Neural progenitor cell (in vitro differentiated cells): ENCODE data around the gene WDR7. TPM values are rescaled to one million over a fixed set of nuclear protein-coding genes. Genes with fewer than 3 reads are reported as not detected.

Source experiments
- DNase-seq: peaks from one replicate; pipeline ENCODE4 v3.0.0-alpha.2; 2016; ENCODE audit warnings: low spot score
- H2AFZ ChIP-seq: fragments of 200-600 bp; sonication (generic); replicated peaks from 2 replicates; pipeline ENCODE4 v1.6.1; 2016; ENCODE audit warnings: antibody characterized with exemption
- H3F3A ChIP-seq: fragments of 200-600 bp; sonication (generic); 2 replicates; pipeline ENCODE4 v1.6.1; 2016; ENCODE audit warnings: antibody characterized with exemption, low read depth
- H3K27ac ChIP-seq: fragments of 200-600 bp; sonication (generic); 2 replicates; pipeline ENCODE4 v1.5.1; 2016; ENCODE audit warnings: mild to moderate bottlenecking
- H3K27me3 ChIP-seq: fragments of 200-600 bp; sonication (generic); 2 replicates; pipeline ENCODE4 v1.6.1; 2016; ENCODE audit warnings: mild to moderate bottlenecking, moderate library complexity
- H3K36me3 ChIP-seq: fragments of 200-600 bp; sonication (generic); 2 replicates; pipeline ENCODE4 v1.5.1; 2016
- H3K4me1 ChIP-seq: fragments of 200-600 bp; sonication (generic); 2 replicates; pipeline ENCODE4 v1.6.1; 2016; ENCODE audit warnings: mixed run types
- H3K4me2 ChIP-seq: fragments of 200-600 bp; sonication (generic); 2 replicates; pipeline ENCODE4 v1.6.1; 2016
- H3K4me3 ChIP-seq: fragments of 200-600 bp; sonication (generic); 2 replicates; pipeline ENCODE4 v1.5.1; 2016
- H3K79me2 ChIP-seq: fragments of 200-600 bp; sonication (generic); 2 replicates; pipeline ENCODE4 v1.6.1; 2016; ENCODE audit warnings: low read depth
- H3K9ac ChIP-seq: fragments of 200-600 bp; sonication (generic); 2 replicates; pipeline ENCODE4 v1.6.1; 2016
- H3K9me3 ChIP-seq: fragments of 200-600 bp; sonication (generic); 2 replicates; pipeline ENCODE4 v1.5.1; 2016; ENCODE audit warnings: low read depth
- H4K20me1 ChIP-seq: fragments of 200-600 bp; sonication (generic); 2 replicates; pipeline ENCODE4 v1.6.1; 2016; ENCODE audit warnings: low read depth
- H3K27ac Mint-ChIP-seq: 3 replicates; pipeline ENCODE4 v1.8.0; 2021; ENCODE audit warnings: mixed read lengths
- H3K27me3 Mint-ChIP-seq: 2 replicates; pipeline ENCODE4 v1.8.0; 2022; ENCODE audit warnings: low read depth, mild to moderate bottlenecking, inconsistent platforms, moderate library complexity, mixed read lengths; ENCODE audit not compliant: insufficient read depth
- H3K36me3 Mint-ChIP-seq: 3 replicates; pipeline ENCODE4 v1.8.0; 2021; ENCODE audit warnings: mixed read lengths
- H3K4me1 Mint-ChIP-seq: 3 replicates; pipeline ENCODE4 v1.8.0; 2021; ENCODE audit warnings: mixed read lengths
- H3K4me3 Mint-ChIP-seq: 3 replicates; pipeline ENCODE4 v1.8.0; 2021; ENCODE audit warnings: mild to moderate bottlenecking, moderate library complexity, mixed read lengths
- H3K9me3 Mint-ChIP-seq: 3 replicates; pipeline ENCODE4 v1.8.0; 2020; ENCODE audit warnings: mixed read lengths
- EZH2 ChIP-seq: fragments of 200-600 bp; sonication (generic); IDR thresholded peaks from 2 replicates; pipeline ENCODE4 v1.6.1; 2017; ENCODE audit warnings: antibody characterized with exemption, mild to moderate bottlenecking, moderate library complexity
- EZH2phosphoT487 ChIP-seq: fragments of 200-600 bp; sonication (generic); IDR thresholded peaks from 2 replicates; pipeline ENCODE4 v1.6.1; 2017; ENCODE audit warnings: antibody characterized with exemption
- total RNA-seq: library from RNA; depleted of rRNA; stranded (reverse); fragments of >200 nt; gene quantifications from 2 replicates; pipeline ENCODE4 v1.2.3, GENCODE V29; 2015; ENCODE audit warnings: low replicate concordance
- TF ChIP-seq, protein P1 (sequence below): fragments of 200-600 bp; sonication (generic); IDR thresholded peaks from 2 replicates; pipeline ENCODE4 v1.5.1; 2017; ENCODE audit warnings: antibody characterized with exemption, mild to moderate bottlenecking

WDR7 gene
- total RNA-seq, 1 donor from 2014 or later, result 12.3 TPM

DNA sequence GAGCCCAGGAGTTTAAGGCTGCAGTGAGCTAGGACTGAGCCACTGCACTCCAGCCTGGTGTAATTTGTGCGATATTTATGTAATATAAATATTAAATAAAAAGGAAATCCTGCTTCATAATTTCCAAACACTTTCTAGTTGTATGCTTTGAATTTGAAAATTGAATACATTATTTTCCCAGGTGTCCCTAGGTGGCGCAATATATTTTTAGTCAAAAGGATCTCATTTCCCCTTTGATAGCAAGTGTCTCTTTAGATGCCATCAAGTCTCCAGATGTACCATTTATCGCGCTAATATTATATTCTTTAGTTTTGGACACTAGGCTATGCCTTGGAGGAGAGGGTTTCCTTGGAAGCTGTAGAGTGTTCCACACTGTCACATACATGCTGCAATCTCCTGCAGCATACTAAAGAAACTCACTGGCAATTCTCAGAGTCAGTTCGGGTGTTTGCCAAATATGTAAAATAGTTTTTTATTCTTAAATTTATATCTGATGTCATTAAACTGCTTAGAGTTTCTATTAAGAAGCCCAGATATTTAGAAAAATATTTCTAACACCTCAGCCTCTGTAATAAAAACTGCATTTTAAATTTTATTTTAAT, 5.6 kb upstream of the WDR7 start:
- H3K4me2 ChIP-seq, result no peak overlapping the region
- no peak overlapping the region for H3K4me3 Mint-ChIP-seq

DNA sequence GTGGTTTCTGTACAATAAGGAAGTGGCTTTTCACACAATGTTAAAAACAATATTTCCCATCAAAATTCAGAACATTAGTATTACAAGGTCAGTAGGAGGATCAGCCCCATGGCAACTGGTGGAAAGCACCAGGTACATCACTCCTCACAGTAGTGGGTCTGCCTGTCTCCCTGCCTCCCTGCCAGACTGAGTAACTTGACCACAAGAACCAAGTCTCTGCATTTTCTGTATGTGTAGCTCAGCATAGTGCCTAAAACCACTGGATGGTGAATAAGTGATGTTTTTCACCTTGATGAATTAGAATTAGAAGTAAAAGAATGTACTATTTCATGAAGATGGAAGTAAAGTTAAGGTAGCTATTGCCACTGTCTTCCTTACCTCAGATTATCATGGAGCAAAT, 4.1 kb upstream of the WDR7 start:
- no peak for DNase-seq
- Histone ChIP-seq H3K27me3 (no peaks in the 10 kb centered on the region), H3K36me3 (no peaks in the 10 kb centered on the region), H3K4me2 (no peak overlapping the region), H3K9ac (no peak overlapping the region), H3K4me3 (no peak overlapping the region), H3K27ac (no peak overlapping the region), H2AFZ (no peak overlapping the region), H3K9me3 (no peaks in the 10 kb centered on the region), H3K4me1 (peaks cover 11% of the 10 kb centered on the region), H3K79me2 (peaks cover 6% of the 10 kb centered on the region), H4K20me1 (peaks cover 5% of the 10 kb centered on the region), H3F3A (peaks cover 9% of the 10 kb centered on the region)
- TF ChIP-seq EZH2phosphoT487 (no peak), EZH2 (no peak)
- TF ChIP-seq, protein P1, sequence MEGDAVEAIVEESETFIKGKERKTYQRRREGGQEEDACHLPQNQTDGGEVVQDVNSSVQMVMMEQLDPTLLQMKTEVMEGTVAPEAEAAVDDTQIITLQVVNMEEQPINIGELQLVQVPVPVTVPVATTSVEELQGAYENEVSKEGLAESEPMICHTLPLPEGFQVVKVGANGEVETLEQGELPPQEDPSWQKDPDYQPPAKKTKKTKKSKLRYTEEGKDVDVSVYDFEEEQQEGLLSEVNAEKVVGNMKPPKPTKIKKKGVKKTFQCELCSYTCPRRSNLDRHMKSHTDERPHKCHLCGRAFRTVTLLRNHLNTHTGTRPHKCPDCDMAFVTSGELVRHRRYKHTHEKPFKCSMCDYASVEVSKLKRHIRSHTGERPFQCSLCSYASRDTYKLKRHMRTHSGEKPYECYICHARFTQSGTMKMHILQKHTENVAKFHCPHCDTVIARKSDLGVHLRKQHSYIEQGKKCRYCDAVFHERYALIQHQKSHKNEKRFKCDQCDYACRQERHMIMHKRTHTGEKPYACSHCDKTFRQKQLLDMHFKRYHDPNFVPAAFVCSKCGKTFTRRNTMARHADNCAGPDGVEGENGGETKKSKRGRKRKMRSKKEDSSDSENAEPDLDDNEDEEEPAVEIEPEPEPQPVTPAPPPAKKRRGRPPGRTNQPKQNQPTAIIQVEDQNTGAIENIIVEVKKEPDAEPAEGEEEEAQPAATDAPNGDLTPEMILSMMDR, result no peak
- Mint-ChIP-seq H3K27ac (no peak overlapping the region), H3K36me3 (no peaks in the 10 kb centered on the region), H3K4me3 (no peak overlapping the region), H3K9me3 (no peaks in the 10 kb centered on the region), H3K4me1 (peaks cover 9% of the 10 kb centered on the region), H3K27me3 (peaks cover 2% of the 10 kb centered on the region)

More for the DNA sequence above, 5.6 kb upstream of the WDR7 start:
- Histone ChIP-seq H3K9ac (no peak overlapping the region), H3K36me3 (no peaks in the 10 kb centered on the region), H3K79me2 (no peaks in the 10 kb centered on the region), H2AFZ (no peak overlapping the region), H3K27me3 (no peaks in the 10 kb centered on the region), H3K4me1 (peaks cover 5% of the 10 kb centered on the region), H3K4me3 (no peak overlapping the region), H3K9me3 (no peaks in the 10 kb centered on the region), H3K27ac (no peak overlapping the region), H4K20me1 (no peaks in the 10 kb centered on the region), H3F3A (no peaks in the 10 kb centered on the region)
- peaks cover 2% of the 10 kb centered on the region for H3K27me3 Mint-ChIP-seq
- peak; percentile 4 for DNase-seq
- H3K27ac Mint-ChIP-seq, result no peak overlapping the region
- no peaks in the 10 kb centered on the region for H3K9me3 Mint-ChIP-seq
- H3K36me3 Mint-ChIP-seq, result no peaks in the 10 kb centered on the region
- TF ChIP-seq, protein P1, result peak; percentile 62
- TF ChIP-seq EZH2 (no peak), EZH2phosphoT487 (no peak)
- peaks cover 2% of the 10 kb centered on the region for H3K4me1 Mint-ChIP-seq

DNA sequence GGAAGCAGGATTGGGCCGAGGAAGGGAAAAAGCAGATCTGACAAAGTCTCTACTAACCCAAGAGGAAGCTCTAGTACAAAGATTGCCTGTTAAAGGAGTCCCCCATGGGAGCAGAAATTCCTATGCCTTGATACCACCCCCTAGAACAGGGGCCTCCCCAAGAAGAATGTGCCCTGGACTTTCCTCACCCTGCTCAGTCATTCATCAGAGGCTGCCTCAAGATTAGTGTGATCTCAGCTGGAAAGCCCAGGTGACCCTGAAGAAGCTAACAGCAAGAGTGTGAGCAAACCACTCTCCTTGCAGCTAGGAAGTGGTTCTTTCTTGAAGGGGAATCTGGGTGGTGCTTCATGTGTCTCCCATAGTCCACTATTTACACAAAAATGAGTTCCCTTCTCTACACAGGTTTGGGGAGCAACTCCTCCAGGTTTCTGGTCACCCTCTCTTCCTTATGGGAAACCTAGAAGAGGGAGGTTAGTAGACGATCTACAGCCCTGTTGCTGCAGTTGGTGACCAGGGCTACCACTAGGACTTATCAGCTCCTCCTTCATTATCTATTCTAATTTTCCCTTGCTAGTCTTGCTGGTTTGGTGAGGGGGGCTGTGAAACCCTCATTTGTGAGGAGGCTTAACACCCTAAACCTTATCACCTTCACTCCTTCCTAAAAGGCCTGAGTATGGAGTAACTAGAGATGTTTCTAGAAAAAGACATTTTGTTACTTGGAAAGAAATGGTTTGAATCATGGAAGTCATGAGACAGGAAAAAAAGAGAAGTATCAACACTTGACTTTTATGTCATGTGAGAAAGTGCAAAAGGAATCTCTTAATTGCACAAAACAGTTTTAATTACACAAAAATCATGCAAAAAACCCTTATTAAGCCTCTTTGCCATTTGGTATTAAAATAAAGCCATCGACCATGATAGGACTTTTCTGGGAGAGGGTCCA, 2.9 kb upstream of the WDR7 start:
- Histone ChIP-seq H3K27me3 (no peaks in the 10 kb centered on the region), H3K4me1 (peaks cover 16% of the 10 kb centered on the region), H3K36me3 (no peaks in the 10 kb centered on the region), H3K4me3 (no peak overlapping the region), H3K4me2 (no peak overlapping the region), H3F3A (peaks cover 11% of the 10 kb centered on the region), H3K9ac (no peak overlapping the region), H4K20me1 (peaks cover 7% of the 10 kb centered on the region), H2AFZ (no peak overlapping the region), H3K27ac (no peak overlapping the region), H3K9me3 (no peaks in the 10 kb centered on the region), H3K79me2 (peaks cover 17% of the 10 kb centered on the region)
- peak overlapping the region; percentile 62 for H3K27ac Mint-ChIP-seq
- DNase-seq, result no peak
- no peak overlapping the region for H3K4me3 Mint-ChIP-seq
- H3K4me1 Mint-ChIP-seq, result peaks cover 12% of the 10 kb centered on the region
- H3K27me3 Mint-ChIP-seq, result no peaks in the 10 kb centered on the region
- no peaks in the 10 kb centered on the region for H3K9me3 Mint-ChIP-seq
- H3K36me3 Mint-ChIP-seq, result no peaks in the 10 kb centered on the region
- TF ChIP-seq EZH2phosphoT487 (no peak), EZH2 (no peak)
- TF ChIP-seq, protein P1, result no peak
